ENCODE measurements around the gene CCL23. TPM values are rescaled to one million over a fixed set of nuclear protein-coding genes. Genes with fewer than 3 reads are reported as not detected.
"Not testable (repeated sequence)": the region's sequence is repeated elsewhere in the genome, so short reads cannot be mapped to it uniquely, and the experiment has no call there.

CCL23 gene
- not detected for polyA plus RNA-seq (ENCODE audit: insufficient read length in 4 of 4)

GRCh38 chr17:36017799-36018198 is at the start of gene CCL23:
Gene CCL23 (minus strand): TSS chr17:36017972. CDS start chr17:36017897, 75 bp downstream.
- DNase-seq (ENCODE audit: low read depth in 4 of 4, low spot score in 3 of 4): no peak

GRCh38 chr17:36066365-36066985 is 48.7 kb upstream of the CCL23 start:
- DNase-seq (ENCODE audit: low read depth in 4 of 4, low spot score in 3 of 4): no peak

- no peak for DNase-seq (ENCODE audit: low read depth in 4 of 4, low spot score in 3 of 4)
These were observed 46.2 kb upstream of the CCL23 start, which contains the start of gene CCL18 for GRCh38 chr17:36063786-36064541. Gene CCL18 (plus strand): TSS chr17:36064272. CDS start chr17:36064343, 71 bp downstream.

- no peak for DNase-seq (ENCODE audit: low read depth in 4 of 4, low spot score in 3 of 4)
These were observed 43.0 kb upstream of the CCL23 start for GRCh38 chr17:36060816-36061215.

- no peak for DNase-seq (ENCODE audit: low read depth in 4 of 4, low spot score in 3 of 4)
These were observed 41.6 kb upstream of the CCL23 start for GRCh38 chr17:36059406-36059805.

GRCh38 chr17:36057911-36058310 is 40.1 kb upstream of the CCL23 start:
- DNase-seq (ENCODE audit: low read depth in 4 of 4, low spot score in 3 of 4): no peak

- no peak for DNase-seq (ENCODE audit: low read depth in 4 of 4, low spot score in 3 of 4)
These were observed 38.2 kb upstream of the CCL23 start for GRCh38 chr17:36055921-36056520.

GRCh38 chr17:36055171-36055570 is 37.4 kb upstream of the CCL23 start:
- DNase-seq (ENCODE audit: low read depth in 4 of 4, low spot score in 3 of 4): no peak

GRCh38 chr17:36049643-36050042 is 31.9 kb upstream of the CCL23 start:
- no peak for DNase-seq (ENCODE audit: low read depth in 4 of 4, low spot score in 3 of 4)

GRCh38 chr17:36048066-36048465 is 30.3 kb upstream of the CCL23 start:
- DNase-seq (ENCODE audit: low read depth in 4 of 4, low spot score in 3 of 4): no peak

GRCh38 chr17:36036235-36036634 is 18.5 kb upstream of the CCL23 start:
- no peak for DNase-seq (ENCODE audit: low read depth in 4 of 4, low spot score in 3 of 4)

- no peak for DNase-seq (ENCODE audit: low read depth in 4 of 4, low spot score in 3 of 4)
These were observed 16.4 kb upstream of the CCL23 start for GRCh38 chr17:36034127-36034526.

- no peak for DNase-seq (ENCODE audit: low read depth in 4 of 4, low spot score in 3 of 4)
These were observed 13.2 kb upstream of the CCL23 start for GRCh38 chr17:36030956-36031355.

GRCh38 chr17:36027761-36028160 is 10.0 kb upstream of the CCL23 start:
- no peak for DNase-seq (ENCODE audit: low read depth in 4 of 4, low spot score in 3 of 4)

- DNase-seq (ENCODE audit: low read depth in 4 of 4, low spot score in 3 of 4): no peak
These were observed 6.5 kb upstream of the CCL23 start for GRCh38 chr17:36024106-36024869.

- DNase-seq (ENCODE audit: low read depth in 4 of 4, low spot score in 3 of 4): no peak
These were observed 1.7 kb upstream of the CCL23 start for GRCh38 chr17:36019423-36019822.

GRCh38 chr17:36016555-36016954 is 1.2 kb downstream of the CCL23 start:
- no peak for DNase-seq (ENCODE audit: low read depth in 4 of 4, low spot score in 3 of 4)

- not testable (repeated sequence) for DNase-seq (ENCODE audit: low read depth in 4 of 4, low spot score in 3 of 4)
These were observed 1.9 kb downstream of the CCL23 start for GRCh38 chr17:36015895-36016294.

- DNase-seq (ENCODE audit: low read depth in 4 of 4, low spot score in 3 of 4): no peak
These were observed 2.8 kb downstream of the CCL23 start for GRCh38 chr17:36014946-36015345.

- DNase-seq (ENCODE audit: low read depth in 4 of 4, low spot score in 3 of 4): no peak
These were observed 6.6 kb downstream of the CCL23 start for GRCh38 chr17:36011201-36011600.
